Measurements from ENCODE around the gene PABPN1. TPM values are rescaled to one million over a fixed set of nuclear protein-coding genes. Genes with fewer than 3 reads are reported as not detected.

Gene PABPN1, protein sequence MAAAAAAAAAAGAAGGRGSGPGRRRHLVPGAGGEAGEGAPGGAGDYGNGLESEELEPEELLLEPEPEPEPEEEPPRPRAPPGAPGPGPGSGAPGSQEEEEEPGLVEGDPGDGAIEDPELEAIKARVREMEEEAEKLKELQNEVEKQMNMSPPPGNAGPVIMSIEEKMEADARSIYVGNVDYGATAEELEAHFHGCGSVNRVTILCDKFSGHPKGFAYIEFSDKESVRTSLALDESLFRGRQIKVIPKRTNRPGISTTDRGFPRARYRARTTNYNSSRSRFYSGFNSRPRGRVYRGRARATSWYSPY
- total RNA-seq, result 39.8 and 42.2 TPM in 2 replicates

GRCh38 chr14:23320584-23321571 is at the start of gene PABPN1:
TSS of gene PABPN1 (plus strand) at chr14:23321457. CDS start at chr14:23321470, 13 bp downstream.

GRCh38 chr14:23286020-23286901 is 35.0 kb upstream of the PABPN1 start, which contains the start of gene HOMEZ:
TSS of gene HOMEZ (minus strand) at chr14:23286132. CDS start at chr14:23285952, 180 bp downstream.

DNA sequence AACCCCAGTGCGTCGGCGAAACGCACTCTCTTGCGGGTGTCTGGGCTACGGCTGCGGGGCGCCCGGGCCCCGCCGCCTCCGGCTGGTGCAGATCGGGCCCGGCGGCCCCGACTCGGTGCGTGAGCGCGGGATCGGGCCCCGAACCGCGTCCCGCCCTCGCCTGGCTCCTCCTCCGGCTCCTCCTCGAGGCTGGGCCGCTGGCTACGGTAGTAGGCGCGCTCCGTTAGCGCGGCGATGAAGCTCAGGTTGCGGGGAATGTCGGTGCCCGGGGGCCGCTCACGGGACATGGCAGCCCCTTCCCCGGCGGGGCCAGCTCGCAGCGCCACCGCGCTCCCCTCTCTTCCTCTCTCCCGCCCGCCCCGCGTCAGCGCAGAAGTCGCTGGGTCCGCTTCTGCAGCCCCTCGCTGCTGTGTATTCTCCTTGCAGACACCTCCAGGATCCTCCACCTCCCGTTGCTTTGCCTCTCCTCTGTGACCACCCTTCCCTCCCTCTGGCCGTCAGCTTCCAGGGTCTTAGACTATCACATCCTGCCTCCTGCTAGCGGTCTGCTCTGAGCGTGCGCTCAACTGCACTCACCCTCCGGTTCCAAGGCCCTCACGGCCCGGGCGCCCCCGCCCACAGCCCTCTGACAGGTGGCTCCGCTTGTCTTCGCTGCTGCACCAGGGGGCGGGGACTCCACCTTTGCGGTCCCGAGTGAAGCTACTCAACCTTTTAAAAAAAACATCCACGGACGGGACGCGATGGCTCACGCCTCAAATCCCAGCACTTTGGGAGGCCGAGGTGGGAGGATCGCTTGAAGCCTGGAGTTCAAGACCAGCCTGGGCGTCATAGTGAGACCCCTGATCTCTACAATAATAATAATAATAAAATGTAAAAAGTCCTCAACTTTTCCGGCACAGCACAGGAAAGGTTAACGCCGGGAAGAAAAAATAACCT is 18.7 kb upstream of the PABPN1 start, which contains the start of gene PPP1R3E:
Gene PPP1R3E (minus strand): TSS at position 570 of the 936 bp plus-strand sequence. CDS start 283 bp downstream, at position 287.

DNA sequence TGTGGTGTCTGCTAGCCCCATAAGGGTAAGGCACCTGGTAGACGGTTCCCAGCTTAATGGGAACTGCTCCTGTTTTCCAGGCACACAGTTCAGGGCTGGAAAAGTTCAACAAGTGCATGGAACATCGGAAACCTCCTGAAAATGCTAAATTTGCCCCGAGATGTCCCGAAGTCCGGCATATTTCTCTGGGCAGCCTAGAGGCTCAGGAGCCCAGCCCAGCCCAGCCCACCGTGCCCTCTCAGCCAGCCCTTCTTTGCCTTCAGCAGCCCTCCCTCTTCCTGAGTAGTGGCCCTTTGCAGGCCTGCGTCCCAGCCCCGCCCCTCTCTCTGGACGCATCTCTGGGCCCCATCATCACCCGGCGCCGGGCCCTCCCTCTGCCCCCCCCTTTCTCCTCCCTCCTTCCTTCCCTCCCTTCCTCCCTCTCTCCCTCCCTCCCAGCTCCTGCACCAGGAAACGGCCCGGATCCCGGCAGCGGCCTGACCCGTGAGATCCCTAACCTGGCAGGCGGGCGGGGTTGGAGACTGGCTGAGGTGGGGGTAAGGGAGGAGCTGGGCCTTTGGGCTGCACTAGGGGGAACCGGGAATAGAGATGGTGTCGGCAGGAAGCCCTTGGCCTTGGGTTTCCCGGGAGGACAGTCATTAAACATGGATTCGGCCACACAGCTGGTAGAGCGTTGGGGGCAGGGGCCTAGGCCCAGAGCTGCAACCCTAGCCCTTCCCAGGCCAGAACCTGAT is 14.7 kb upstream of the PABPN1 start, which contains the start of gene BCL2L2:
Gene BCL2L2 (plus strand): TSS at position 422 of the 734 bp plus-strand sequence. CDS start 935 bp downstream, outside the sequence.

GRCh38 chr14:23352506-23353432 is 31.5 kb downstream of the PABPN1 start, which contains the start of gene SLC22A17:
TSS of gene SLC22A17 (minus strand) at chr14:23352887.

DNA sequence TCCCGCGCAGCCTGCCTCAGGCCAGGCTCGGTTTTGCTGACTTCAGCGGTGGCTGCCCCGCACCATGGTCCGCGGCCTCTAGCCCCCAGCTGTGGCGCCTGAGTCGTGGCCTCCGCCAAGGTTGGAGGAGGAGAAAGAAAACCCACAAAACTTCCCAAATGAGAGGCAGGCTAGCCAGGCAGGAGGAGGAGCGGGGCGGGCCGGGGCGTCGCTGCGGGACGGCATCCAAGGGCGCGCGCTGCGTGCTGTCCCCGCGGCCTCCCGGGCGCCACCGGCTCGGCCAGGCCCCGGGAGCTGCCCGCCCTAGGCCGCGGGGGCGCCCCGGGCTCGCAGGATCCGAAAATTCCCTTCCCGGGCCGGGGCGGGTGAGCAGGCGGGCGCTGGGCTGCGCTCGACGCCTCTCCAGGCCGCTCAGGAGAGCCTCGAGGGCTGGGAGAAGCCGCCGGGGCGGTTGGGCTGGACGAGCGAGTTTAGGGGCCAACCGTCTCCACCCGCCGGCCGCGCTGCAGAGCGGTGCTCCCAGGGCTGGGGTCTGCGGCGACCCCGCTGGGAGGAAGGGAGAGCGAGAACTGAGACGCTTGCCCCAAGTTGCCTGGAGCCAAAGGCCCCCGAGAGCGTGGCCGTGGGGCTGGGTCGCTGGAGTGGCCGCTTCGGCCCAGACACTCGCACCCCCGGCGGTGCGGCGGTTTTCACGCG is 43.9 kb downstream of the PABPN1 start, which contains the start of gene EFS:
Gene EFS (minus strand): TSS at position 137 of the 696 bp plus-strand sequence. CDS start 147 bp downstream, outside the sequence.

GRCh38 chr14:23372509-23372908 is 51.3 kb downstream of the PABPN1 start, which contains the start of gene IL25:
TSS of gene IL25 (plus strand) at chr14:23372809.

Other genes with a start within 250 kb of the PABPN1 start
- gene ACIN1, start 226.3 kb upstream of the PABPN1 start, total RNA-seq, result 90.7 and 115 TPM in 2 replicates
- 38.3 and 40.7 TPM in 2 replicates for gene C14orf119, start 226.0 kb upstream of the PABPN1 start, total RNA-seq
- gene CIROP, start 216.5 kb upstream of the PABPN1 start, total RNA-seq, result 0.12 TPM in 1 of 2 replicates, not detected in the other
- not detected in 2 replicates for gene CEBPE, start 202.2 kb upstream of the PABPN1 start, total RNA-seq
- gene SLC7A8, start 137.8 kb upstream of the PABPN1 start, total RNA-seq, result 16.2 and 17.4 TPM in 2 replicates
- gene RNF212B, start 83.5 kb upstream of the PABPN1 start, total RNA-seq, result not detected in 2 replicates
- 4.1 and 5.4 TPM in 2 replicates for gene HOMEZ, start 35.3 kb upstream of the PABPN1 start, total RNA-seq
- gene PPP1R3E, start 18.6 kb upstream of the PABPN1 start, total RNA-seq, result 6.3 and 7.5 TPM in 2 replicates
- 23.0 and 24.2 TPM in 2 replicates for gene BCL2L2, start 14.6 kb upstream of the PABPN1 start, total RNA-seq
- gene SLC22A17, start 31.4 kb downstream of the PABPN1 start, total RNA-seq, result 22.5 and 27.3 TPM in 2 replicates
- 28.9 and 31.2 TPM in 2 replicates for gene EFS, start 43.7 kb downstream of the PABPN1 start, total RNA-seq
- not detected in 2 replicates for gene IL25, start 51.4 kb downstream of the PABPN1 start, total RNA-seq
- gene CMTM5, start 55.6 kb downstream of the PABPN1 start, total RNA-seq, result 0.32 and 0.49 TPM in 2 replicates
- not detected in 2 replicates for gene MYH6, start 86.8 kb downstream of the PABPN1 start, total RNA-seq
- not detected in 2 replicates for gene MYH7, start 114.2 kb downstream of the PABPN1 start, total RNA-seq
- gene NGDN, start 148.2 kb downstream of the PABPN1 start, total RNA-seq, result 24.8 and 28.2 TPM in 2 replicates
- 0.12 and 0.16 TPM in 2 replicates for gene ZFHX2, start 230.3 kb downstream of the PABPN1 start, total RNA-seq
- 24.2 and 34.4 TPM in 2 replicates for gene THTPA, start 234.8 kb downstream of the PABPN1 start, total RNA-seq
- gene AP1G2, start 246.3 kb downstream of the PABPN1 start, total RNA-seq, result 11.1 and 15.6 TPM in 2 replicates

Measured in hair follicle dermal papilla cell (primary cell).